HepG2 (cell line): ENCODE data around the gene NR5A2. TPM values are rescaled to one million over a fixed set of nuclear protein-coding genes. Genes with fewer than 3 reads are reported as not detected.

Experiments
- CBX2 ChIP-seq, 2 experiments: fragments of 200-600 bp in 1 of 2; sonication (generic); formaldehyde crosslinking in 1 of 2; IDR thresholded peaks; 2 replicates each; pipeline versions ENCODE4 v1.7.0 to v1.8.1; 2018 to 2022; ENCODE audit warnings: low read depth in 2 of 2, low read length in 1 of 2, mild to moderate bottlenecking in 1 of 2, missing genetic modification reagents in 1 of 2
- E2F2 ChIP-seq: sonication (generic); formaldehyde crosslinking; IDR thresholded peaks from 2 replicates; pipeline ENCODE4 v1.4.0; 2020; ENCODE audit warnings: missing genetic modification reagents, borderline replicate concordance
- GLMP ChIP-seq: sonication (generic); formaldehyde crosslinking; IDR thresholded peaks from 2 replicates; pipeline ENCODE4 v1.9.0; 2021; ENCODE audit warnings: missing genetic modification reagents, mild to moderate bottlenecking, borderline replicate concordance
- SRSF4 ChIP-seq: fragments of 200-400 bp; formaldehyde crosslinking; IDR thresholded peaks from one replicate; pipeline ENCODE4 v1.6.1; 2018; ENCODE audit warnings: mild to moderate bottlenecking, low read depth, low read length, moderate library complexity; ENCODE audit not compliant: poor library complexity, severe bottlenecking
- TARDBP ChIP-seq: sonication (generic); formaldehyde crosslinking; IDR thresholded peaks from 2 replicates; pipeline ENCODE4 v1.8.0; 2022; ENCODE audit warnings: mild to moderate bottlenecking, missing genetic modification reagents
- TBP ChIP-seq: sonication (generic); formaldehyde crosslinking; IDR thresholded peaks from 2 replicates; pipeline ENCODE4 v1.5.0; 2020; ENCODE audit warnings: missing genetic modification reagents
- TCF7 ChIP-seq: sonication (generic); IDR thresholded peaks from 2 replicates; pipeline ENCODE4 v1.6.1; 2016; ENCODE audit warnings: antibody characterized with exemption, low read depth
- THRA ChIP-seq: sonication (generic); formaldehyde crosslinking; IDR thresholded peaks from 2 replicates; pipeline ENCODE4 v1.4.0; 2020; ENCODE audit warnings: missing genetic modification reagents, borderline replicate concordance
- ZBTB49 ChIP-seq: sonication (generic); formaldehyde crosslinking; IDR thresholded peaks from 2 replicates; pipeline ENCODE4 v1.4.0; 2020; ENCODE audit warnings: missing genetic modification reagents, borderline replicate concordance
- ZFP1 ChIP-seq: IDR thresholded peaks from 2 replicates; pipeline ENCODE4 v1.6.1; 2016
- ZNF44 ChIP-seq: sonication (generic); formaldehyde crosslinking; IDR thresholded peaks from 2 replicates; pipeline ENCODE4 v1.5.1; 2020; ENCODE audit warnings: mild to moderate bottlenecking, missing genetic modification reagents
- ZNF550 ChIP-seq: sonication (generic); formaldehyde crosslinking; IDR thresholded peaks from 2 replicates; pipeline ENCODE4 v1.4.0; 2020; ENCODE audit warnings: mild to moderate bottlenecking, missing genetic modification reagents, borderline replicate concordance
- ZNF609 ChIP-seq: sonication (generic); formaldehyde crosslinking; IDR thresholded peaks from 2 replicates; pipeline ENCODE4 v1.4.0; 2020; ENCODE audit warnings: mild to moderate bottlenecking, missing genetic modification reagents, borderline replicate concordance
- ZUFSP ChIP-seq: sonication (generic); formaldehyde crosslinking; IDR thresholded peaks from 2 replicates; pipeline ENCODE4 v1.9.0; 2021; ENCODE audit warnings: missing genetic modification reagents, mild to moderate bottlenecking, borderline replicate concordance
- polyA plus RNA-seq, 8 experiments: library from polyadenylated mRNA; depleted of rRNA in 3 of 8; stranded (reverse) in 7 of 8; unstranded in 1 of 8; fragments of >200 nt; fragmentation: Illumina TruSeq in 4 of 8; extraction: Trizol in 4 of 8; gene quantifications; 2 replicates each; pipeline versions ENCODE4 v1.2.1 to v1.2.3, GENCODE V29; 2011 to 2016; ENCODE audit warnings: low read depth in 4 of 8, missing spikeins in 1 of 8, mixed read lengths in 1 of 8; ENCODE audit not compliant: insufficient read depth in 1 of 8
- total RNA-seq, 5 experiments: library from RNA; depleted of rRNA; stranded (reverse); fragments of >200 nt; fragmentation: Illumina TruSeq; extraction: Trizol; gene quantifications; 2 replicates each; pipeline ENCODE4 v1.2.3, GENCODE V29; 2016; ENCODE audit warnings: low read depth in 1 of 5

Gene NR5A2
- total and polyA plus RNA-seq, 2 of the 13 experiments (the other 11 are each of a cell fraction or from before 2014, with no cell fraction given), result 0.24 to 2.8 TPM

- TF ChIP-seq GLMP (CRISPR knock-in tag) (no peak), TARDBP (CRISPR knock-in tag) (peak; percentile 57; the same call in 1 of the 2 replicates), ZNF609 (CRISPR knock-in tag) (peak; percentile 54; the same call in 1 of the 2 replicates), THRA (CRISPR knock-in tag) (peak; percentile 77; the same call in 1 of the 2 replicates), ZFP1 (0 out of 2 replicates have a peak, but pooled peaks have one; percentile 33), E2F2 (no peak), TCF7 (peak; percentile 90), CBX2 (IDR thresholded peaks at IDR 0.05; ENCODE audit: low read depth, low read length) (peak; percentile 69; the same call in 1 of the 2 replicates), CBX2 (CRISPR knock-in tag; IDR thresholded peaks at IDR 0.05; ENCODE audit: low read depth) (peak; percentile 79; the same call in 1 of the 2 replicates), ZUFSP (CRISPR knock-in tag) (no peak), ZNF44 (CRISPR knock-in tag) (no peak), SRSF4 (no peak), ZNF550 (no peak), TBP (no peak), ZBTB49 (CRISPR knock-in tag) (no peak; the same call in 1 of the 2 replicates)
These were observed 13.1 kb downstream of the NR5A2 start (continued) for GRCh38 chr1:200040481-200041138.
